Stomach (tissue), 9 donors: Measurements from ENCODE around the gene TFRC. TPM values are rescaled to one million over a fixed set of nuclear protein-coding genes. Genes with fewer than 3 reads are reported as not detected.

Experiments used
- DNase-seq, 2 donors: peaks; one replicate each; pipeline versions ENCODE4 v3.0.0 to v3.0.0-alpha.2; 2013 to 2019
- H3K27ac ChIP-seq, 5 donors: fragments of 200-600 bp in 4 of 5; sonication (generic) in 4 of 5; one replicate each; pipeline ENCODE4 v1.5.1; 2013 to 2019; ENCODE audit warnings: mild to moderate bottlenecking in 1 of 5, moderate library complexity in 1 of 5
- H3K27me3 ChIP-seq, 3 donors: fragments of 200-600 bp; sonication (generic); one replicate each; pipeline ENCODE4 v1.5.1; 2017 to 2019; ENCODE audit warnings: mixed run types in 1 of 3
- H3K36me3 ChIP-seq, 4 donors: fragments of 200-600 bp; sonication (generic); 1 replicate in 3 of 4; 2 replicates in 1 of 4; pipeline ENCODE4 v1.5.1; 2016 to 2019
- H3K4me1 ChIP-seq, 4 donors: fragments of 200-600 bp; sonication (generic); one replicate each; pipeline ENCODE4 v1.5.1; 2016 to 2019
- H3K4me3 ChIP-seq, 4 donors: fragments of 200-600 bp; sonication (generic) in 3 of 4; one replicate each; pipeline ENCODE4 v1.5.1; 2016 to 2019; ENCODE audit warnings: mild to moderate bottlenecking in 1 of 4
- H3K9me3 ChIP-seq, 4 donors: fragments of 200-600 bp; sonication (generic); one replicate each; pipeline ENCODE4 v1.5.1; 2016 to 2019
- EP300 ChIP-seq: sonication (generic); formaldehyde crosslinking; IDR thresholded peaks from one replicate; pipeline ENCODE4 v1.6.1; 2017; ENCODE audit warnings: antibody characterized with exemption
- POLR2A ChIP-seq, 4 donors: fragments of 450-650 bp; IDR thresholded peaks; one replicate each; pipeline ENCODE4 v1.6.1; 2016; ENCODE audit warnings: antibody characterized with exemption in 4 of 4, control low read depth in 2 of 4, mild to moderate bottlenecking in 1 of 4, moderate library complexity in 1 of 4
- POLR2AphosphoS5 ChIP-seq, 3 donors: sonication (generic); formaldehyde crosslinking; IDR thresholded peaks; one replicate each; pipeline ENCODE4 v1.6.1; 2016; ENCODE audit warnings: antibody characterized with exemption in 3 of 3
- WGBS, 5 donors: extraction: QIAGEN DNeasy Blood & Tissue Kit in 3 of 5; methylation state at CpG; one replicate each; pipeline versions ENCODE4 v1.1.5 to v1.1.7; 2013 to 2018; 5-methylcytosine and 5-hydroxymethylcytosine counted together
- intact Hi-C: fragments of 100-400 bp; cut with DNase I; formaldehyde crosslinking; loops from one replicate; pipeline ENCODE4 v1.15.1; 2023; ENCODE audit warnings: low total_unique reads
- polyA plus RNA-seq, 3 donors: library from polyadenylated mRNA; stranded (reverse); fragments of 200-250 nt; gene quantifications; one replicate each; pipeline ENCODE4 v1.2.3, GENCODE V29; 2013
- total RNA-seq, 5 donors: library from RNA; depleted of rRNA; stranded (reverse); fragments of >200 nt; gene quantifications; one replicate each; pipeline versions ENCODE4 v1.1.0 to v1.2.3, GENCODE V29; 2014 to 2016
- TF ChIP-seq, protein P1 (sequence below), 7 experiments: fragments of 450-650 bp in 4 of 7; fragments of 200-600 bp in 3 of 7; sonication (generic) in 3 of 7; IDR thresholded peaks; one replicate each; pipeline ENCODE4 v1.5.1; 2016 to 2019; ENCODE audit warnings: antibody characterized with exemption in 7 of 7, control low read depth in 2 of 7, mild to moderate bottlenecking in 1 of 7
- donor health status: healthy with polysubstance abuse.
- donor health status: Bipolar disorder and iron deficiency.
- donor health status: healthy.

Gene TFRC
- total and polyA plus RNA-seq, 8 donors: 5.5 to 289 (median 42.1) TPM

DNA sequence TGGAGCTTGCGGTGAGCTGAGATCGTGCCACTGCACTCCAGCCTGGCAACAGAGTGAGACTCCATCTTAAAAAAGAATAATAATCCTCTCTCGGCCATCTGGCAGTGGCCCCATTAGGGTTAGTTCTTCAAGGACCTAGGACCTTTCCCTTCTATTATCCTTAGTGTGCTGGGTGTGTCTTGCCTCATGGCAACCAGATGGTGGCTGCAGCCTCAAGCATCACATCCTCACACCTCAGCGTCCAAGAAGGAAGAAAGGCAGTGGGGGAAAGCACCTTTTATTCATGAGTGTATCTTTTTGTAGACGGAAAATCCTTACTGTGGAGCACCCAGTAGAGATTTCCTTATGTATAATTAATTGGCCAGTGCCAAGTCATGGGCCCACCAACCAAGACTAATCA is 42.7 kb upstream of the TFRC start:
- TF ChIP-seq, protein P1, sequence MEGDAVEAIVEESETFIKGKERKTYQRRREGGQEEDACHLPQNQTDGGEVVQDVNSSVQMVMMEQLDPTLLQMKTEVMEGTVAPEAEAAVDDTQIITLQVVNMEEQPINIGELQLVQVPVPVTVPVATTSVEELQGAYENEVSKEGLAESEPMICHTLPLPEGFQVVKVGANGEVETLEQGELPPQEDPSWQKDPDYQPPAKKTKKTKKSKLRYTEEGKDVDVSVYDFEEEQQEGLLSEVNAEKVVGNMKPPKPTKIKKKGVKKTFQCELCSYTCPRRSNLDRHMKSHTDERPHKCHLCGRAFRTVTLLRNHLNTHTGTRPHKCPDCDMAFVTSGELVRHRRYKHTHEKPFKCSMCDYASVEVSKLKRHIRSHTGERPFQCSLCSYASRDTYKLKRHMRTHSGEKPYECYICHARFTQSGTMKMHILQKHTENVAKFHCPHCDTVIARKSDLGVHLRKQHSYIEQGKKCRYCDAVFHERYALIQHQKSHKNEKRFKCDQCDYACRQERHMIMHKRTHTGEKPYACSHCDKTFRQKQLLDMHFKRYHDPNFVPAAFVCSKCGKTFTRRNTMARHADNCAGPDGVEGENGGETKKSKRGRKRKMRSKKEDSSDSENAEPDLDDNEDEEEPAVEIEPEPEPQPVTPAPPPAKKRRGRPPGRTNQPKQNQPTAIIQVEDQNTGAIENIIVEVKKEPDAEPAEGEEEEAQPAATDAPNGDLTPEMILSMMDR (IDR thresholded peaks at IDR 0.05): no peak
- TF ChIP-seq POLR2AphosphoS5 (IDR thresholded peaks at IDR 0.05): no peak
- no peak for TF ChIP-seq EP300
- DNase-seq: no peak
- WGBS, 5 donors: 85 to 91% (median 87%) methylated on average over 5 of the region's 5 CpGs

DNA sequence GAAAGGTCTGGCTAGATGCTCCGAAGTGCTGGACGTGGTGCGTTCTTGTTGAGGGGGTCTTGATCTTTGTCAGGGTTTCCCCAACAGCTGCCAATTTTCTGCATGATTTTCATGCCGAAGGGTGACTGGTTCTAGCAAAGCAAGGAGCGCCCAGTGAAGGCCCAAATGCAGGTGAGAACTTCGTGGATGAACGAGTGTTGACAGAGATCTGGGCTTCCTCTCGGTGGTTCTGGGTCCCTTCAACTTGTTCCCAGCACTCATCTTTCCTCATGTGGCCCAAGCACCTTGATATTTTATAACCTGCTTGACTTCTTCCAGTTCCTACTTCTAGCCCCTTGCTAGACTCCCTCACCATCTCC is 40.8 kb upstream of the TFRC start:
- Histone ChIP-seq H3K36me3 (no peaks in the 10 kb centered on the region), H3K4me1 (peaks cover 0 to 18% (median 2%) of the 10 kb centered on the region in 4 donors), H3K27me3 (no peaks in the 10 kb centered on the region), H3K4me3 (no peak overlapping the region), H3K9me3 (no peaks in the 10 kb centered on the region), H3K27ac (no peak overlapping the region)
- TF ChIP-seq, protein P1 (IDR thresholded peaks at IDR 0.05): no peak
- TF ChIP-seq POLR2AphosphoS5 (IDR thresholded peaks at IDR 0.05) (no peak), EP300 (no peak), POLR2A (IDR thresholded peaks at IDR 0.05) (no peak)
- DNase-seq: no peak
- 87 to 95% (median 94%) methylated on average over 8 of the region's 8 CpGs for WGBS, 5 donors
- intact Hi-C loops: no loop called here

More for the DNA sequence above, 42.7 kb upstream of the TFRC start:
- H3K27ac ChIP-seq: no peak overlapping the region
- H3K4me3 ChIP-seq: no peak overlapping the region
- H3K36me3 ChIP-seq: no peaks in the 10 kb centered on the region
- peaks cover 0 to 21% (median 2%) of the 10 kb centered on the region in 4 donors for H3K4me1 ChIP-seq
- no peaks in the 10 kb centered on the region for H3K27me3 ChIP-seq
- intact Hi-C loops: no loop called here
- no peaks in the 10 kb centered on the region for H3K9me3 ChIP-seq

DNA sequence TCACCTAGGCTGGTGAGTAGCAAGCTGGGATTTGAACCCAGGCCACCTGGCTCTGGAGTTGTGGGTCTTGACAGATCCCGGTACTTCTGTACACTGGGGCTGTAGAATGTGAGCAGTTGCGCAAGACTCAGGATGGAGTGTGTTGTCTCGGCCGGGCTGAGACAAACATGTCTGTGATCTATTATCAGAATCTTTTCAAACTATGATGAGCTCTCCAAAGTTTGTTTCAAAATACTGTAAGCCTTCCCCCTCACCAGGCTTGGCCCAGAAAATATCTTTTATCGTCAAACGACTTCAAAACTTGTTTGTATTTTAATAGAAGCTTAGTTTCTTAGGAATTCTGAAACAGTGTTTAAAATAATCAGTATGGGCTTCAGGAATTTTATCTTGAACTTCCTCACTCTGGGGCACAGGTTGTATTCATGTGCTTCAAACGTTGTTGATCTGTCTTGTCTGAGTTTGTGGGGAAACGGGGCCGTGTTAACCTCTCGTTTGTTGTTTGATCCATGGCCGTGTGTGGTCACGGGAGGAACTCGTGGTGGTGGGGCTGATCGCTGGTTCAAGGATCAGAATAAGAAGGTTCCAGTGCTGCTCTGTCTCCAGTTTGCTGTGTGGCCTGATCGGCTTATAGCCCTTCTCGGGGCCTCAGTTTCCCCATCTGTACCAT is 40.3 kb upstream of the TFRC start:
- no peak for DNase-seq
- Histone ChIP-seq H3K9me3 (no peaks in the 10 kb centered on the region), H3K36me3 (no peaks in the 10 kb centered on the region), H3K27me3 (no peaks in the 10 kb centered on the region), H3K4me1 (peaks cover 0 to 13% (median 2%) of the 10 kb centered on the region in 4 donors), H3K4me3 (no peak overlapping the region), H3K27ac (no peak overlapping the region)
- WGBS, 5 donors: 49 to 61% (median 54%) methylated on average over 16 of the region's 16 CpGs
- intact Hi-C loops: no loop called here
- TF ChIP-seq, protein P1 (IDR thresholded peaks at IDR 0.05): no peak
- TF ChIP-seq POLR2AphosphoS5 (IDR thresholded peaks at IDR 0.05) (no peak), EP300 (no peak), POLR2A (IDR thresholded peaks at IDR 0.05) (no peak)

DNA sequence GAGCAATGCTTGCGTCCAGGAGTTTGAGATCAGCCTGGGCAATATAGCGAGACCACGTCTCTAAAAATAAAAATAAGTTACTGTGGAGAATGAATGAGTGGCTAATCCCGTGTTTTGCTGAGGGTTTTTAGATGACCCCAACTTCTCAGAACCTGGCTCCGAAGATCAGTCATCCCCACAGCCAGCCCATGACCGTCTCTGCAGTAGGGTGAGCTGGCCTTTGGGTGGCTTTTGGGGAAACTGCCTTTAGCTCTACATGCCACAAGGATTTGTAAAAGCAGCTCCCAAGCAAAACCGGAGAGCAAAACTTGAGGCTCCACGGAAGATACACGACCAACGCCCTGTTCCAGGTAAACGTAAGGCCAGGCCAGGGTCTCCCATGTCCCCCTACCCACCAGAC is 39.2 kb upstream of the TFRC start:
- no peaks in the 10 kb centered on the region for H3K27me3 ChIP-seq
- TF ChIP-seq POLR2A (IDR thresholded peaks at IDR 0.05) (no peak), POLR2AphosphoS5 (IDR thresholded peaks at IDR 0.05) (no peak), EP300 (no peak)
- TF ChIP-seq, protein P1 (IDR thresholded peaks at IDR 0.05): no peak
- H3K9me3 ChIP-seq: no peaks in the 10 kb centered on the region
- 88 to 92% (median 89%) methylated on average over 11 of the region's 11 CpGs for WGBS, 5 donors
- intact Hi-C loops: no loop called here
- peaks cover 0 to 6% (median 2%) of the 10 kb centered on the region in 4 donors for H3K4me1 ChIP-seq
- no peak overlapping the region for H3K27ac ChIP-seq
- no peak for DNase-seq
- no peaks in the 10 kb centered on the region for H3K36me3 ChIP-seq
- H3K4me3 ChIP-seq: no peak overlapping the region
